Testis (tissue), 2 donors: ENCODE measurements around the gene C1QB.

ENCODE experiments used
- CTCF ChIP-seq, 3 experiments: fragments of 450-650 bp in 2 of 3; fragments of 200-600 bp in 1 of 3; sonication (generic) in 1 of 3; IDR thresholded peaks; one replicate each; pipeline ENCODE4 v1.5.1; 2016 to 2019; ENCODE audit warnings: antibody characterized with exemption in 3 of 3, mild to moderate bottlenecking in 2 of 3, moderate library complexity in 1 of 3
- POLR2A ChIP-seq: fragments of 450-650 bp; IDR thresholded peaks from one replicate; pipeline ENCODE4 v1.6.1; 2017; ENCODE audit warnings: antibody characterized with exemption, mild to moderate bottlenecking, moderate library complexity

GRCh38 chr1:22646384-22646783, 6.7 kb upstream of the C1QB start:
- TF ChIP-seq CTCF (IDR thresholded peaks at IDR 0.05) (no peak), POLR2A (no peak)
